Nephron progenitor cell (in vitro differentiated cells): ENCODE results near the gene COA8.

Source experiments
- DNase-seq: peaks from one replicate; pipeline ENCODE4 v3.0.0; 2021
- H3K27ac Mint-ChIP-seq: 2 replicates; pipeline ENCODE4 v1.8.0; 2021; ENCODE audit warnings: mild to moderate bottlenecking, moderate library complexity, mixed read lengths
- H3K27me3 Mint-ChIP-seq: 2 replicates; pipeline ENCODE4 v1.8.0; 2021; ENCODE audit warnings: mild to moderate bottlenecking, low read depth, mixed read lengths; ENCODE audit not compliant: poor library complexity
- H3K36me3 Mint-ChIP-seq: 2 replicates; pipeline ENCODE4 v1.8.0; 2021; ENCODE audit warnings: low read depth, mixed read lengths
- H3K4me1 Mint-ChIP-seq: 2 replicates; pipeline ENCODE4 v1.8.0; 2021; ENCODE audit warnings: mixed read lengths
- H3K4me3 Mint-ChIP-seq: 2 replicates; pipeline ENCODE4 v1.8.0; 2021; ENCODE audit warnings: mild to moderate bottlenecking, moderate library complexity, mixed read lengths
- H3K9me3 Mint-ChIP-seq: 2 replicates; pipeline ENCODE4 v1.8.0; 2021; ENCODE audit warnings: mild to moderate bottlenecking, moderate library complexity, mixed read lengths
- TF ChIP-seq, protein P1 (sequence below): fragments of 200-600 bp; sonication (generic); IDR thresholded peaks from 2 replicates; pipeline ENCODE4 v1.5.0; 2021; ENCODE audit warnings: antibody characterized with exemption

The COA8 gene

DNA sequence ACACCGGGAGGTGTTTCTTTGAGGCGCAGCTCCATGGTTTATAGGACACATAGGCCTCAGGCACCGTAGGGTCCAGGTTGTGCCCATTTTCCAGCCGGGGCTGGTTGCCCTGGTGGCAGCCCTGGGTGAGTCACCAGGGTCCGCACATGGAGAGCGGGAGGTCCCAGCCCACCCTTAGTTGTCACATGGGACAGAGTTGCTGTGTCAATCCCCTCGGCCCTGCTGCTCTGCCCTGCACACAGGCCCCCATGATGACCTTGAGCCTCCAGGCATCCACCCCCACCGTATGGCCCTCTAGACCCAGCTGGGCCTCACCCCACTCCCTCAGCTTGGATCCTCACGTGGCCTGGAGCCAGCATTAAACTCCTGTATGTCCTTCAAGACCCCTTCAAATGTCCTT, 26.1 kb upstream of the COA8 start:
- Mint-ChIP-seq H3K36me3 (no peaks in the 10 kb centered on the region), H3K27ac (peak overlapping the region; percentile 84), H3K4me1 (peaks cover 6% of the 10 kb centered on the region), H3K9me3 (no peaks in the 10 kb centered on the region), H3K4me3 (no peak overlapping the region), H3K27me3 (no peaks in the 10 kb centered on the region)
- TF ChIP-seq, protein P1, sequence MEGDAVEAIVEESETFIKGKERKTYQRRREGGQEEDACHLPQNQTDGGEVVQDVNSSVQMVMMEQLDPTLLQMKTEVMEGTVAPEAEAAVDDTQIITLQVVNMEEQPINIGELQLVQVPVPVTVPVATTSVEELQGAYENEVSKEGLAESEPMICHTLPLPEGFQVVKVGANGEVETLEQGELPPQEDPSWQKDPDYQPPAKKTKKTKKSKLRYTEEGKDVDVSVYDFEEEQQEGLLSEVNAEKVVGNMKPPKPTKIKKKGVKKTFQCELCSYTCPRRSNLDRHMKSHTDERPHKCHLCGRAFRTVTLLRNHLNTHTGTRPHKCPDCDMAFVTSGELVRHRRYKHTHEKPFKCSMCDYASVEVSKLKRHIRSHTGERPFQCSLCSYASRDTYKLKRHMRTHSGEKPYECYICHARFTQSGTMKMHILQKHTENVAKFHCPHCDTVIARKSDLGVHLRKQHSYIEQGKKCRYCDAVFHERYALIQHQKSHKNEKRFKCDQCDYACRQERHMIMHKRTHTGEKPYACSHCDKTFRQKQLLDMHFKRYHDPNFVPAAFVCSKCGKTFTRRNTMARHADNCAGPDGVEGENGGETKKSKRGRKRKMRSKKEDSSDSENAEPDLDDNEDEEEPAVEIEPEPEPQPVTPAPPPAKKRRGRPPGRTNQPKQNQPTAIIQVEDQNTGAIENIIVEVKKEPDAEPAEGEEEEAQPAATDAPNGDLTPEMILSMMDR, result no peak
- DNase-seq, result no peak

DNA sequence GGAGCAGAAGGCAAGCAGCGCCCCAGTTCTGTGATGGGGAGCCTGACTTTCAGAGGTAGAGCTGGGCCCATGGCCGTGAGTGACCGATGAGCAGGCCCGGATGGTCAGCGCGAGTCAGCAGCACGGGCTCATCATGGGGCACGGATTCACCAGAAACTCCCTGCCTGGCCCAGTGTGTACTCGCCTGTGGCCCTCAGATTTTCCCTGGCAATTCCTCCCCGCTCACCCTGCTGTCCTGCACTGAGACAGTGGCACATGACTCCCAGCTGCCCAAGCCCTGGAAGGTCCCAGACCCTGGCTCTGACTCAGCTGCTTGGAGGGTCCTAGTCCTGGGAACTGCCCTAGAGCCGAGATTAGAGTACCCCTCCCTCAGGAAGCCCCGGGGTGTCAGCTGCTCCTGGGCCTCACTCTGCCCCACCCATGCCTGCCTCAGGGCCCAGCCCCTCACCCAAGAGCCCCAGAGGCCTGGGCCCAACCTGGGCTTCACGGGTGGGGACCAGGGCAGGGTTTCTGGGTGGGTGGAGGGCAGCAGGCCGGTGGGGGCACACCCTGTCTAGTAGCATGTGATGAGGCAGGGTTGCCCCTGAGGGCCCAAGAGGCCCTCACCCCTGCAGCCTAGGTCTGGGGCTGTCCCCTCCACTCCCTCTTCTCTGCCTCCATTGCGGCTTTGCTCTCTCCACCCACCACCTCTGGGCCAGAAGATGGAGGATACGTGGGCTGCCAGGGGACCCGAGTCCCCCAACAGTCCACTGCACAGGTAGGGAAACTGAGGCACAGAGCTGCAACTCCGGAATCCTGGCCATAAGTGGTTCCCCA, 25.4 kb upstream of the COA8 start:
- no peaks in the 10 kb centered on the region for H3K36me3 Mint-ChIP-seq
- H3K4me3 Mint-ChIP-seq, result no peak overlapping the region
- H3K4me1 Mint-ChIP-seq, result peaks cover 6% of the 10 kb centered on the region
- H3K27ac Mint-ChIP-seq, result peak overlapping the region; percentile 84
- TF ChIP-seq, protein P1, result no peak
- DNase-seq, result no peak
- no peaks in the 10 kb centered on the region for H3K27me3 Mint-ChIP-seq
- no peaks in the 10 kb centered on the region for H3K9me3 Mint-ChIP-seq

DNA sequence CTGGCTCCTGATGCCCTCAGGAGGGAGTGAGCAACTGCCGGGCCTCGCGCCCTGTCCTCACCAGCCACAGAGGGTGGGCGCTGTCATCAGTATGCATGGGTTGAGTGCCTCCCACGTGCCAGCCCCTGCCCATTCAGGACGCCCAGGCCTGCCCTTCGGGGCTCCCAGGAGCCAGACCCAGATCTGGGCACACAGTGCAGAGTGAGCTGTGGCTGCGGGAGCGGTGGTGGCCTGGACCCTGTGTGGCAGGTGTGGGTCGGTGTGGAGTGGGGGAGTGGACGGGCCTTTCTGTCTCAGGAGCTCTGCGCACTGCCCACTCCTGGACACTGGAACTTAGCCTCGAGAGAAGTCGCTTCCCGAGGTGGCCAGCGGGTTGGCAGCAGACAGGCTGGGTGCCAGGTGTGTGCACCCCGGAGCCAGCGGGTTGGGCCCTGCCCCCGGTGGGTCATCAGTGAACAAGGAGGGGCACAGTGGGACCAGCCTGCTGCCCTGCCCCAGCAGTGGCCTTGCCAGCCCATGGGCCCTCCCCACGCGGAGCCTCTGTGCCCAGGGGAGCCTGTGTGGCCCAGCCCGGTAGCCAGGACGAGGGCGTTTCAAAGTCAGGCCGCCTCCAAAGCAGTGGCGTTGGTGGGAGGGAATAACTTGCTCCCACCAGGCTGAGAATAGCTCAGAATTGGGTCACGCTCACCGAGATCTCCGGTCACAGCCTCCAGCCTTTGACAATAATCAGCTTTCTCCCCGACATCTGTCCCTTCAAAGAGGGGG, 24.3 kb upstream of the COA8 start:
- H3K4me3 Mint-ChIP-seq, result no peak overlapping the region

DNA sequence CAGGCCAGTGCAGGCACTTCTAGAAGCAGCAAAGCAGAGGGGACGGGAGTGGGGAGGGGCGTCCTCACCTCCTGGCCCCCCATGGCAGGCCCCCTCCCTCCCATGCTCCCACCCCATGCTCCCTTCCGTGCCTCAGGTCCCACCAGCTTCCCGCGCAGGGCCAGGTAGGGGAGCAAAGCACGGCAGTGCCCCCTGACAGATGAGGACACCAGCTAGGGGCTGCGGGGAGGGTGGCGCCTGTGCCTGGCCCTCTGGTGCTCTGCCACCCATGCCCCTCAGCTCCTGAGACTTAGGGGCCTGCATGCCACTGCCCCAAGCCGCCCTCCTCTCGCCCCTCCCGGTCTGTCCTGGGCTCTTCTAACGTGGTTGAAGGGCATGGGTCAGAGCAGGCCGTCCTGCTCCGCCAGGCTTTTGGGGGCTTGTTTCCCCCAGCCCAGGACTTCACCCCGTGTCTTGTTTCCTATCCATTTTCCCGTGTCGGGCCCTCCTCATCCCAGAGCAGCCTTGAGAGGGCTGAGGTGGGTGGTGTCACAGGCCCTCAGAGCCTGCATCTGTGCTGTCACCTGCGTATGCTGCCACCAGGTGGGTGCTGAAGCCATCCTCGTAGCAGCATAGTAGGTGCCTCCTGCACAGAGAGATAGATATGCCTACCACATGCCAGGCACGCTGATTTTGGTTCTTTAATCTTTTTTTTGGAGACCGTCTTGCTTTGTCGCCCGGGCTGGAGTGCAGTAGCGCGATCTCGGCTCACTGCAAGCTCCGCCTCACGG, 23.5 kb upstream of the COA8 start:
- H3K27me3 Mint-ChIP-seq, result no peaks in the 10 kb centered on the region
- DNase-seq, result no peak
- peaks cover 6% of the 10 kb centered on the region for H3K4me1 Mint-ChIP-seq

More for the DNA sequence above, 24.3 kb upstream of the COA8 start:
- Mint-ChIP-seq H3K36me3 (no peaks in the 10 kb centered on the region), H3K27ac (no peak overlapping the region), H3K4me1 (peaks cover 6% of the 10 kb centered on the region), H3K27me3 (no peaks in the 10 kb centered on the region), H3K9me3 (no peaks in the 10 kb centered on the region)
- no peak for DNase-seq
- TF ChIP-seq, protein P1, result no peak

DNA sequence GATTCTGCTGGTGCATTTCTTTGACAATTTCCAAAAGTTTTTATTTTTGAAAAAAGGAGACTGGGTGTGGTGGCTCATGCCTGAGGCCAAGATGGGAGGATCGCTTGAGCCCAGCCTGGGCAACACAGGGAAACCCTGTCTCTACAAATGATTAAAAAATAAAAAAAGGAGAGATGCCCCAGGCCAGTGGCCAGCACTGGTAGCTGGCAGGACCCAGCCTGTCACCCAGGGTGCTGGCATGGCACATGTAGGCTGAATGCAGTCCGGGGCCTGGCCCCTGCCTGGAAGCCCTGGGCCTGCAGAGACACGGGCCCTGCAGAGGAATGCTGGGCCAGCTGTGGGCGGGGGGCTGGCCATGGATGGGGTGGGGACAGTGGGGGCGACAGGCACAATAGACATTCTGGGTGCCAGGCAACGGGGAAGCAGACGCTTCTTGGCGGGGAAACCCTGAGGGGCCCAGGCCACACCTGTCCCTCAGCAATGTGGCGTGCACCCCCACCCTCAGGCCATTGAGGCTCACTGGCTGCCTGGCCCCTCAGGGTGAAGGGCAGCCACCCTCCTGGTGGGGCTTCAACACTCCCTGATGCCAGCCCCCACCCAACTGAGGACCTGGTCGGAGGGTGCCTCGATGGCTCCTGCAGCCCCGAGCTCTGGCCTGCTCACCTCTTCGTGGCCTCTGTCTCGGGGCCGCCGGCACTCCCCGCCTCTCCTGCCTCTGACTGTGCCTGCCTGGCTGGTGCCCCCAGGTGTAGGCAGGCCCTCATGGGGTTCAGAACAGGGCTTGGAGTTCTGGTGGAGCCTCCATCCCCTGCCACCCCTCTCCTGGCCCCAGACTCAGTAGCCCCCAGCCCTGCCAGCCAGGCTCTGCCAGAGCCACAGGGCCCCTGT, 21.7 kb upstream of the COA8 start:
- DNase-seq, result no peak
- peaks cover 6% of the 10 kb centered on the region for H3K4me1 Mint-ChIP-seq
- H3K4me3 Mint-ChIP-seq, result no peak overlapping the region
- TF ChIP-seq, protein P1, result no peak
- H3K27me3 Mint-ChIP-seq, result no peaks in the 10 kb centered on the region
- H3K27ac Mint-ChIP-seq, result no peak overlapping the region
- no peaks in the 10 kb centered on the region for H3K36me3 Mint-ChIP-seq
- H3K9me3 Mint-ChIP-seq, result no peaks in the 10 kb centered on the region

More for the DNA sequence above, 23.5 kb upstream of the COA8 start:
- H3K27ac Mint-ChIP-seq, result no peak overlapping the region
- H3K36me3 Mint-ChIP-seq, result no peaks in the 10 kb centered on the region
- no peak overlapping the region for H3K4me3 Mint-ChIP-seq
- TF ChIP-seq, protein P1, result no peak
- no peaks in the 10 kb centered on the region for H3K9me3 Mint-ChIP-seq
